NCI-H446 treated with DMSO at 0.1 percent for 48 hours (cell line): ENCODE data around the gene TMSB10.
"Not testable (repeated sequence)": the region's sequence is repeated elsewhere in the genome, so short reads cannot be mapped to it uniquely, and the experiment has no call there.

Experiments
- DNase-seq: peaks from one replicate; lab custom pipeline; 2025; lab: John Stamatoyannopoulos, UW

TMSB10 gene

GRCh38 chr2:84904717-84905174, 710 bp upstream of the TMSB10 start:
- DNase-seq, result no peak

- DNase-seq, result no peak
Measured at GRCh38 chr2:84906108-84906899, 848 bp downstream of the TMSB10 start.

- DNase-seq, result no peak
Measured at GRCh38 chr2:84906900-84907714, 1.7 kb downstream of the TMSB10 start.

- DNase-seq, result no peak
Measured at GRCh38 chr2:84908948-84909713, 3.7 kb downstream of the TMSB10 start.

- DNase-seq, result no peak
Measured at GRCh38 chr2:84911135-84911678, 5.8 kb downstream of the TMSB10 start.

GRCh38 chr2:84912984-84913383, 7.5 kb downstream of the TMSB10 start:
- DNase-seq, result no peak

- DNase-seq, result no peak
Measured at GRCh38 chr2:84914334-84914733, 8.9 kb downstream of the TMSB10 start.

GRCh38 chr2:84915675-84916074, 10.2 kb downstream of the TMSB10 start:
- DNase-seq, result not testable (repeated sequence)

GRCh38 chr2:84917821-84918220, 12.4 kb downstream of the TMSB10 start:
- DNase-seq, result not testable (repeated sequence)

- DNase-seq, result no peak
Measured at GRCh38 chr2:84918430-84918829, 13.0 kb downstream of the TMSB10 start.

GRCh38 chr2:84919885-84920580, 14.6 kb downstream of the TMSB10 start:
- DNase-seq, result no peak

GRCh38 chr2:84923009-84923408, 17.6 kb downstream of the TMSB10 start:
- no peak for DNase-seq

GRCh38 chr2:84924173-84925106, 19.0 kb downstream of the TMSB10 start:
- DNase-seq, result no peak

GRCh38 chr2:84925336-84925723, 19.9 kb downstream of the TMSB10 start:
- DNase-seq, result no peak

GRCh38 chr2:84925724-84926376, 20.4 kb downstream of the TMSB10 start:
- DNase-seq, result peak; percentile 44

GRCh38 chr2:84927275-84927627, 21.8 kb downstream of the TMSB10 start:
- DNase-seq, result no peak

GRCh38 chr2:84931384-84931821, 25.9 kb downstream of the TMSB10 start:
- DNase-seq, result no peak

GRCh38 chr2:84938194-84938879, 32.9 kb downstream of the TMSB10 start:
- DNase-seq, result no peak

GRCh38 chr2:84939426-84940087, 34.1 kb downstream of the TMSB10 start:
- DNase-seq, result no peak
